Activated T-cell treated with anti-CD3 and anti-CD28 coated beads, Interleukin-2, amount 50 U/mL, for 4 hours (primary cell): Measurements from ENCODE around the gene RAB11FIP5. TPM values are rescaled to one million over a fixed set of nuclear protein-coding genes. Genes with fewer than 3 reads are reported as not detected.
"Not testable (repeated sequence)": the region's sequence is repeated elsewhere in the genome, so short reads cannot be mapped to it uniquely, and the experiment has no call there.

ENCODE experiments used
- ATAC-seq, 2 donors: fragments of 200-7000 bp; cut with Tn5 transposase; one replicate each; pipeline ENCODE4 v1.10.0; 2021
- DNase-seq: peaks from one replicate; pipeline ENCODE4 v3.0.0-alpha.2; 2020
- H3K27me3 Mint-ChIP-seq: one replicate; pipeline ENCODE4 v1.8.0; 2021; ENCODE audit warnings: low read depth, mixed read lengths
- H3K36me3 Mint-ChIP-seq: one replicate; pipeline ENCODE4 v1.8.0; 2022; ENCODE audit warnings: mixed read lengths; ENCODE audit not compliant: insufficient read depth
- H3K4me1 Mint-ChIP-seq: one replicate; pipeline ENCODE4 v1.8.0; 2021; ENCODE audit warnings: low read depth, mixed read lengths
- H3K4me3 Mint-ChIP-seq: one replicate; pipeline ENCODE4 v1.8.0; 2021; ENCODE audit warnings: mild to moderate bottlenecking, moderate library complexity, mixed read lengths
- H3K9me3 Mint-ChIP-seq: one replicate; pipeline ENCODE4 v1.8.0; 2021; ENCODE audit warnings: mixed read lengths
- total RNA-seq, 3 donors: library from RNA; stranded (reverse); gene quantifications; one replicate each; pipeline ENCODE4 v1.2.1, GENCODE V29; 2021

RAB11FIP5 gene, protein sequence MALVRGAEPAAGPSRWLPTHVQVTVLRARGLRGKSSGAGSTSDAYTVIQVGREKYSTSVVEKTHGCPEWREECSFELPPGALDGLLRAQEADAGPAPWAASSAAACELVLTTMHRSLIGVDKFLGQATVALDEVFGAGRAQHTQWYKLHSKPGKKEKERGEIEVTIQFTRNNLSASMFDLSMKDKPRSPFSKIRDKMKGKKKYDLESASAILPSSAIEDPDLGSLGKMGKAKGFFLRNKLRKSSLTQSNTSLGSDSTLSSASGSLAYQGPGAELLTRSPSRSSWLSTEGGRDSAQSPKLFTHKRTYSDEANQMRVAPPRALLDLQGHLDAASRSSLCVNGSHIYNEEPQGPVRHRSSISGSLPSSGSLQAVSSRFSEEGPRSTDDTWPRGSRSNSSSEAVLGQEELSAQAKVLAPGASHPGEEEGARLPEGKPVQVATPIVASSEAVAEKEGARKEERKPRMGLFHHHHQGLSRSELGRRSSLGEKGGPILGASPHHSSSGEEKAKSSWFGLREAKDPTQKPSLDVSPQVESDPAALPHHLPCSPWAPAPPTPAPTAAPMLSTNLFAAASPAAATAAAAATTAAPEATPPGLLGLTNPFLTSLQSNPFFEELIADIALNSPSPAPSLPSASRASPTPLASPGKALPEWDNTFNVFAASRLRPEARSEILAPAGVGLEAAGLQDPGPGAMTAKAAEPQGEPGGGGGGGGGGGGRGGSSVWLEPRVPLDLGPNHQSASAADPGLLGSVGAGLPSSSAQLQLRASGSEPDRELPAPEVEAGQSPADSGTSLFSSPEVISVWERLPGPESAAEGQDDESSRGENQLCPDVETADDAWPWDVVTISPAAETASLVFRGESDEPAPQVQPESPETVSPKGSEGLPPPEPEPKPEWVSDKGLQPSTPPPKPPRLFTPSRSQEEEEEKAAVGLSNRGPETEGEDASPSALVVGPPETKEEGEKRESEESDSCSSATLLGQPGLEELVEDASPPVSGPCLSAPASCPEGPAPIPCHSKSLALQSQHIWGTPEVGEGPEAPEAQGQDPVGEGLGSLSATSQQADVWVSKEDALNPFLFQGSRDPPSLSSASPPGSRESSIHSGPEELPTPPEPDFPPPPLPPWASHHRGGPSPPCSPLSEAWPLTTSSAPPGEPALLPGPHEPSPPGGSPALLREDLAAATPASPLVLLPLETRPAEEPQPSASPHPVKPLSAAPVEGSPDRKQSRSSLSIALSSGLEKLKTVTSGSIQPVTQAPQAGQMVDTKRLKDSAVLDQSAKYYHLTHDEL (N-terminal part only)
- 1 to 10 TPM; 4.6 to 5.1 (median 5.0) TPM for total RNA-seq

GRCh38 chr2:73112913-73113854, at the start of gene RAB11FIP5:
Gene RAB11FIP5 (minus strand): TSS chr2:73112948. CDS start chr2:73112777, 171 bp downstream.
- no peaks in the 10 kb centered on the region for H3K9me3 Mint-ChIP-seq
- DNase-seq (peak; percentile 76), ATAC-seq (peak; percentile 84 to 89)
- no peaks in the 10 kb centered on the region for H3K36me3 Mint-ChIP-seq
- no peaks in the 10 kb centered on the region for H3K27me3 Mint-ChIP-seq
- peak within 1 kb of the TSS; percentile 79 for H3K4me3 Mint-ChIP-seq
- peaks cover 28% of the 10 kb centered on the region for H3K4me1 Mint-ChIP-seq

GRCh38 chr2:73156539-73157124, 43.9 kb upstream of the RAB11FIP5 start:
- Mint-ChIP-seq H3K4me1 (peaks cover 2% of the 10 kb centered on the region), H3K9me3 (no peaks in the 10 kb centered on the region), H3K4me3 (no peak overlapping the region), H3K36me3 (no peaks in the 10 kb centered on the region), H3K27me3 (peaks cover 39% of the 10 kb centered on the region)
- ATAC-seq (peak; percentile 46 to 66), DNase-seq (no peak)

- no peak for ATAC-seq
- Mint-ChIP-seq H3K27me3 (peaks cover 19% of the 10 kb centered on the region), H3K9me3 (no peaks in the 10 kb centered on the region), H3K36me3 (no peaks in the 10 kb centered on the region), H3K4me3 (no peak overlapping the region), H3K4me1 (no peaks in the 10 kb centered on the region)
- DNase-seq = no peak
Measured at GRCh38 chr2:73142937-73143336, 30.2 kb upstream of the RAB11FIP5 start.

DNA sequence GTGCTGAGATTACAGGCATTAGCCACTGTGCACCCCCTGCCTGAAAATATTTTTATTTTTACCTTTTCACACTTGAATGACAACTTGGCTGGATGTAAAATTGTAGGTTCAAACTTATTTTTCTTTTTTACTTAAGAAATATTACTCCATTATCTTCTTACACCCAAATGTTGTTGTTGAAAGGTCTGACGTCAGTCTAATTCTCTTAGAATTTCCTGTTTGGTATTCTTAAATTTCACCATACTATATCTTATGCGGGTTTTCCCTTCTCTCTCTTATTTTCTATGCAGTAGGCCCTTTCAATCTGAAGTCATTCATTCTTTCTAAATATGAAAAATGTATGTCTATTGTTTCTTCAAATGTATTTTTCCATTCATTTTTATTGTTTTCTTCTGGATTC, 29.1 kb upstream of the RAB11FIP5 start:
- Mint-ChIP-seq H3K27me3 (peaks cover 16% of the 10 kb centered on the region), H3K4me3 (no peak overlapping the region), H3K4me1 (no peaks in the 10 kb centered on the region), H3K36me3 (no peaks in the 10 kb centered on the region), H3K9me3 (no peaks in the 10 kb centered on the region)
- ATAC-seq = no peak
- no peak for DNase-seq

GRCh38 chr2:73135236-73135635, 22.5 kb upstream of the RAB11FIP5 start:
- H3K4me1 Mint-ChIP-seq = no peaks in the 10 kb centered on the region
- ATAC-seq (no peak), DNase-seq (no peak)
- H3K4me3 Mint-ChIP-seq = no peak overlapping the region
- no peaks in the 10 kb centered on the region for H3K9me3 Mint-ChIP-seq
- peaks cover 4% of the 10 kb centered on the region for H3K27me3 Mint-ChIP-seq
- no peaks in the 10 kb centered on the region for H3K36me3 Mint-ChIP-seq

DNA sequence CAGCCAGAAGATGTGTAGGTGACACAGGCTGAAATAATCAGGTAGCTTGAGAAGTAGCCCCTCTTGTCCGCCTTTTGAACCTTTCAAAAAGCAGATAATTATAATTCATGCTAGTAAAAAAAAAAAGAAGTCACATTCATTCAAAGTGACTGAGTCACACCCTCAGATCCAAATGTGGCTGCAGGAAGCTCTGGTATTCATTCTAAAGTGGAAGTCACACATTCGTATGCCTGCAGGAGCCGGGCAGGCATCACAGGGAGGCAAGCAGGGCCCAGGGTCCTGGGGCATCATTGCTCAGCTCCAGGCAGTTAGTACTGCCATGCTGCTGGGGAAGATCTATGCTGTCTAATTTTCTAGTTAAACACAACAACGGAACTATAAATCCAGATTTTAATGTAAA, 21.7 kb upstream of the RAB11FIP5 start:
- Mint-ChIP-seq H3K4me3 (no peak overlapping the region), H3K4me1 (no peaks in the 10 kb centered on the region), H3K36me3 (no peaks in the 10 kb centered on the region), H3K27me3 (peaks cover 4% of the 10 kb centered on the region), H3K9me3 (no peaks in the 10 kb centered on the region)
- DNase-seq (no peak), ATAC-seq (no peak)

DNA sequence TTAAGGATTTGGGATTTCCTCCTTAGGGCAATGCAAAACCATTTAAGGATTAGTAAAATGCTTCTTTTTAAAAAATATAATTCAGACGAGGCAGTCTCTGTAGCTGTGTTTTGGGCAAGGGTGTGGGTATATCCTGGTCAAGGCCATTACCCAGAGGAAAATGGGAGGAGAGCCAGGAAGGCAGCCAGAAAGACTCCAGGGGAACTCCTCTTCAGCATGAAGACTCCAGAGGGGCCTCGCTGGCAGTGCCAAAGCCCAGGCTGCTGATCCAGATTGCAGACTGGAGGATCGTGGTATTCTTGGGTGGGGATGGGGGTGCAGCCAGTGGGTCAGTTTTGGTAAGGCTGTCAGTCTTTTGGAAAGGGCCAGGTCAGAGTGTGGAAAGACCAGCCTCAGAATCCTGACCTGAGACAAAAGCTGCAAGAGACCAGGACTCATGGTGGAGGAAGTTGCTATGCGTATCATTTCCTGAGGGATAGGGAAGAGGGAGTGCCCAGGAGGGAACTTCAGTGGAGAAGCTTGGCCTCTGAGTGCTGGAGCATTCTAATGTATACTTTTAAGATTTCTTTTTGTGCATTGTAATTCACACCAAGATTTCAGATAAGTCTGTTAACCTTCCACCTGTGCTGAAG, 20.9 kb upstream of the RAB11FIP5 start:
- H3K27me3 Mint-ChIP-seq = peaks cover 6% of the 10 kb centered on the region
- no peaks in the 10 kb centered on the region for H3K4me1 Mint-ChIP-seq
- no peak for DNase-seq
- no peak for ATAC-seq
- H3K36me3 Mint-ChIP-seq = no peaks in the 10 kb centered on the region
- H3K9me3 Mint-ChIP-seq = no peaks in the 10 kb centered on the region
- no peak overlapping the region for H3K4me3 Mint-ChIP-seq

- H3K27me3 Mint-ChIP-seq = peaks cover 9% of the 10 kb centered on the region
- no peaks in the 10 kb centered on the region for H3K36me3 Mint-ChIP-seq
- no peaks in the 10 kb centered on the region for H3K4me1 Mint-ChIP-seq
- no peaks in the 10 kb centered on the region for H3K9me3 Mint-ChIP-seq
- no peak for DNase-seq
- no peak overlapping the region for H3K4me3 Mint-ChIP-seq
- no peak for ATAC-seq
Measured at GRCh38 chr2:73131807-73132206, 19.1 kb upstream of the RAB11FIP5 start.

GRCh38 chr2:73130790-73131189, 18.0 kb upstream of the RAB11FIP5 start:
- no peaks in the 10 kb centered on the region for H3K4me1 Mint-ChIP-seq
- peaks cover 13% of the 10 kb centered on the region for H3K27me3 Mint-ChIP-seq
- H3K4me3 Mint-ChIP-seq = no peak overlapping the region
- DNase-seq (no peak), ATAC-seq (no peak)
- no peaks in the 10 kb centered on the region for H3K36me3 Mint-ChIP-seq
- no peaks in the 10 kb centered on the region for H3K9me3 Mint-ChIP-seq

GRCh38 chr2:73128841-73129535, 16.2 kb upstream of the RAB11FIP5 start:
- no peak for DNase-seq
- H3K36me3 Mint-ChIP-seq = no peaks in the 10 kb centered on the region
- H3K4me3 Mint-ChIP-seq = no peak overlapping the region
- no peaks in the 10 kb centered on the region for H3K4me1 Mint-ChIP-seq
- H3K9me3 Mint-ChIP-seq = no peaks in the 10 kb centered on the region
- H3K27me3 Mint-ChIP-seq = peaks cover 16% of the 10 kb centered on the region
- ATAC-seq = no peak

DNA sequence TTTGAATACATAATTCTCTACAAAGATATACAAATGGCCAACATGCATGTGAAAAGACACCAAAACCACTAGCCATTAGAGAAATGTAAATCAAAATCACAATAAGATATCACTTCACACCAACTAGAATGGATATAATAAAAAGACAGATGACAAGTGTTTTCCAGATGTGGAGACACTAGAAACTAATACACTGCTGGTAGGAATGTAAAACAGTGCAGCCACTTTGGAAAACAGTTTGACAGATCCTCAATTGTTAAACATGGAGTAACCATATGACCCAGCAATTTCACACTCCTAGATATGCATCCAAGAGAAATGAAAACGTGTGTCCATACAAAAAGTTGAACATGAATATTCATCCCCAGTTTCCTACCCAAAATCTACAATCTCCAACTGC, 9.8 kb upstream of the RAB11FIP5 start:
- ATAC-seq = no peak
- Mint-ChIP-seq H3K27me3 (peaks cover 26% of the 10 kb centered on the region), H3K36me3 (no peaks in the 10 kb centered on the region), H3K9me3 (no peaks in the 10 kb centered on the region), H3K4me3 (no peak overlapping the region), H3K4me1 (no peaks in the 10 kb centered on the region)
- DNase-seq = no peak

DNA sequence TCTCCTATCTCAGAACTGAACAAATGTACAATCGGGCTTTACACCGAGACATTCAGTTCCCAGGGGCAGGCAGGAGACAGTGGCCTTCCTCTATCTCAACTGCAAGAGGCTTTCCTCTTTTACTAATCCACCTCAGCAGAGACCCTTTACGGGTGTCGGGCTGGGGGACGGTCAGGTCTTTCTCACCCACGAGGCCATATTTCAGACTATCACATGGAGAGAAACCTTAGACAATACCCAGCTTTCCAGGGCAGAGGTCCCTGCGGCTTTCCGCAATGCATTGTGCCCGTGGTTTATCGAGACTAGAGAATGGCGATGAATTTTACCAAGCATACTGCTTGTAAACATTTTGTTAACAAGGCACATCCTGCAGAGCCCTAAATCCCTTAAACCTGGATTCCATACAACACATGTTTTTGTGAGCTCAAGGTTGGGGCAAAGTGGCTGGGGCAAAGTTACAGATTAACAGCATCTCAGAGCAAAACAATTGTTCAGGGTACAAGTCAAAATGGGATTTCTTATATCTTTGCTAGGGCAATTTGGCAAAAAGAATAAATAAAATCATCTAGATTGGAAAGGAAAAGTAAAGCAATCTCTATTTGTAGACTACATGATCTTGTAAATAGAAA, 7.0 kb upstream of the RAB11FIP5 start:
- not testable (repeated sequence) for H3K36me3 Mint-ChIP-seq, H3K9me3 Mint-ChIP-seq, H3K4me3 Mint-ChIP-seq, DNase-seq, ATAC-seq, H3K4me1 Mint-ChIP-seq
- H3K27me3 Mint-ChIP-seq = peaks cover 18% of the 10 kb centered on the region
